ENCODE results near the gene ATG12.

GRCh38 chr5:115854139-115854538 lies 12.8 kb upstream of the ATG12 start:
- no peak for TF ChIP-seq CTCF (IDR thresholded peaks at IDR 0.05; ENCODE audit: control extremely low read depth in 1 of 3, insufficient read depth in 1 of 3, low read depth in 1 of 3, low read length in 3 of 3)
- no peak for TF ChIP-seq SIN3A (conservative IDR thresholded peaks at IDR 0.05 in 1 of 2, IDR thresholded peaks at IDR 0.05 in 1 of 2; ENCODE audit: low read depth in 1 of 2, low read length in 2 of 2)
- no peak for TF ChIP-seq JUN (IDR thresholded peaks at IDR 0.05; ENCODE audit: low read depth, low read length)
- no peak for TF ChIP-seq SP1 (IDR thresholded peaks at IDR 0.05; ENCODE audit: low read depth, low read length)
- no peak for TF ChIP-seq EP300 (IDR thresholded peaks at IDR 0.05; ENCODE audit: borderline replicate concordance in 1 of 2, low read depth in 2 of 2, low read length in 2 of 2)
- TF ChIP-seq RXRA (IDR thresholded peaks at IDR 0.05; ENCODE audit: insufficient read depth, low read depth, low read length): no peak
- no peak for TF ChIP-seq RFX5 (IDR thresholded peaks at IDR 0.05; ENCODE audit: borderline replicate concordance, low read depth, low read length)
- TF ChIP-seq MAFK (IDR thresholded peaks at IDR 0.05; ENCODE audit: low read depth, low read length): no peak
- TF ChIP-seq HDAC2 (IDR thresholded peaks at IDR 0.05; ENCODE audit: borderline replicate concordance in 1 of 2, low read depth in 2 of 2, low read length in 2 of 2): no peak
